ENCODE measurements around the gene ANXA4.
"Not testable (repeated sequence)": the region's sequence is repeated elsewhere in the genome, so short reads cannot be mapped to it uniquely, and the experiment has no call there.

Gene ANXA4

GRCh38 chr2:69762513-69763494 is 20.9 kb downstream of the ANXA4 start:
- TF ChIP-seq ARNTL (CRISPR knock-in tag; IDR thresholded peaks at IDR 0.05; ENCODE audit: borderline replicate concordance, low read depth) (no peak), ZNF565 (CRISPR knock-in tag; conservative IDR thresholded peaks at IDR 0.05; ENCODE audit: low read depth) (no peak), POU6F1 (CRISPR knock-in tag; IDR thresholded peaks at IDR 0.05; ENCODE audit: borderline replicate concordance, low read depth) (no peak), ZNF8 (CRISPR knock-in tag; IDR thresholded peaks at IDR 0.05) (no peak), ZFP30 (CRISPR knock-in tag; IDR thresholded peaks at IDR 0.05) (no peak)
- no peak for ATAC-seq

- not testable (repeated sequence) for ATAC-seq
Observed at GRCh38 chr2:69763831-69764230, 21.9 kb downstream of the ANXA4 start.

GRCh38 chr2:69764286-69765095 is 22.6 kb downstream of the ANXA4 start:
- ATAC-seq, result no peak
- TF ChIP-seq ZC3H10 (CRISPR knock-in tag; IDR thresholded peaks at IDR 0.05) (no peak), GLIS3 (CRISPR knock-in tag; IDR thresholded peaks at IDR 0.05) (no peak), SNAI2 (CRISPR knock-in tag; IDR thresholded peaks at IDR 0.05) (no peak), PPARA (CRISPR knock-in tag; IDR thresholded peaks at IDR 0.05; ENCODE audit: borderline replicate concordance) (no peak), ARNTL (CRISPR knock-in tag; IDR thresholded peaks at IDR 0.05; ENCODE audit: borderline replicate concordance, low read depth) (no peak), ZNF565 (CRISPR knock-in tag; conservative IDR thresholded peaks at IDR 0.05; ENCODE audit: low read depth) (no peak), ZFP30 (CRISPR knock-in tag; IDR thresholded peaks at IDR 0.05) (no peak), ESRRG (CRISPR knock-in tag; IDR thresholded peaks at IDR 0.05) (no peak), TSHZ2 (CRISPR knock-in tag; IDR thresholded peaks at IDR 0.05) (no peak), TOX (CRISPR knock-in tag; IDR thresholded peaks at IDR 0.05; ENCODE audit: borderline replicate concordance) (no peak), PATZ1 (CRISPR knock-in tag; IDR thresholded peaks at IDR 0.05; ENCODE audit: borderline replicate concordance) (no peak), TCF4 (CRISPR knock-in tag; IDR thresholded peaks at IDR 0.05; ENCODE audit: borderline replicate concordance) (no peak), RARB (CRISPR knock-in tag; IDR thresholded peaks at IDR 0.05) (no peak)

- ATAC-seq, result no peak
Observed at GRCh38 chr2:69765096-69765380, 23.1 kb downstream of the ANXA4 start.

GRCh38 chr2:69766014-69766413 is 24.1 kb downstream of the ANXA4 start:
- no peak for TF ChIP-seq ZNF565 (CRISPR knock-in tag; conservative IDR thresholded peaks at IDR 0.05; ENCODE audit: low read depth)
- TF ChIP-seq OSR1 (CRISPR knock-in tag; IDR thresholded peaks at IDR 0.05), result no peak
- ATAC-seq, result no peak

More at GRCh38 chr2:69765096-69765380, 23.1 kb downstream of the ANXA4 start:
- no peak for TF ChIP-seq ZNF70 (CRISPR knock-in tag; IDR thresholded peaks at IDR 0.05)
- no peak for TF ChIP-seq TOX (CRISPR knock-in tag; IDR thresholded peaks at IDR 0.05; ENCODE audit: borderline replicate concordance)
- no peak for TF ChIP-seq BACH2 (CRISPR knock-in tag; IDR thresholded peaks at IDR 0.05; ENCODE audit: borderline replicate concordance)
- no peak for TF ChIP-seq ZC3H10 (CRISPR knock-in tag; IDR thresholded peaks at IDR 0.05)
- TF ChIP-seq ESRRG (CRISPR knock-in tag; IDR thresholded peaks at IDR 0.05), result no peak
- no peak for TF ChIP-seq SNAI2 (CRISPR knock-in tag; IDR thresholded peaks at IDR 0.05)
